ENCODE measurements around the gene GTF2IRD1.

- no peak for TF ChIP-seq MAX (IDR thresholded peaks at IDR 0.05; ENCODE audit: low read depth, low read length)
- TF ChIP-seq POLR2A (IDR thresholded peaks at IDR 0.05; ENCODE audit: extremely low read depth, insufficient read length): no peak
- TF ChIP-seq CTCF (IDR thresholded peaks at IDR 0.05; ENCODE audit: low read depth, low read length): no peak
Observed at GRCh38 chr7:74560086-74560719, 106.5 kb downstream of the GTF2IRD1 start.

All from NB4 (cell line).